ENCODE results near the gene C1QTNF8.

Gene C1QTNF8

DNA sequence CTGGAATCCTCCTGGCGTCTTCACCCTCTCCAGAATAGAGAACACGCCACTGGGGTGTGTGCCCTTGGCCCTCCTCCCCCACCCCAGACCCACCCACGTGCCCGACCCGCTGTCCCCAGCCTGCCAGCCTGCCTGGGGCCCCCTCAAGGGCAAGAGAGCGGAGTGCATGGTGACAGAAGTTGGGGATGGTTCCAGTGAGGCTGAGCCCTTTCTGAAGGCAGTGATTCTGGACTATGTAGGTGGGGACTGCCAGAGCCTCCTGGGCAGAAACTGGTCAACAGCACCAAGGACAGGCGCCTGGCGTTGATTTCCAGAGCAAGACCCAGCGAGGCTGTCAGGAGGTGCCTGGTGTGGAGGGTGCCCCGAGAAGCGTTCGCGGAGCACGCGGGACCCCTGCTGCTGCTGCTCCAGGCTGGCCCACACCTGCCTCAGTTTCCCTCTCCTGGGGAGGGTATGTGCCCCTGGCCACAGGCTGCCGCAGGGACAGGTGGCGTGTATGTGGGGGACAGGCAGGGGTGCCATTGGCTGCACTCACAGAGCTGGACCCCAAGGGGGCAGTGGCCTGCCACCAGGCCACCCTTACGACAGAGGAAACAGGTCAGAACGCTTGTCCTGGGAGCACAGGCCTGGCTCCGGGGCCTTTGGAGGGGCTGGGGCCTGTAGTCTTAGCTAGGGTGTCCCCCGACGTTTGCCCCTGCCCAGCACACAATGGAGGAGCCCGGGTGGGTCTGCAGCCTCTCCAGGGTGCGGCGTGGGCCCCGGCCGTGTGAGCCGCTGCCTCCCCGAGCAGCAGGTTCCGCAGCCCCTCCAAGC lies 22.3 kb downstream of the C1QTNF8 start:
- H3K36me3 ChIP-seq (replicated peaks; ENCODE audit: low read depth, low read length): no peaks in the 10 kb centered on the region
- H3K4me3 ChIP-seq (ENCODE audit: low read length): no peak overlapping the region
- no peaks in the 10 kb centered on the region for H3K27me3 ChIP-seq (ENCODE audit: low read depth, low read length)
- H3K27ac ChIP-seq (ENCODE audit: low read length): no peak overlapping the region
- no peaks in the 10 kb centered on the region for H3K79me2 ChIP-seq (ENCODE audit: low read length)
- H3K9ac ChIP-seq (ENCODE audit: low read length): no peak overlapping the region
- H3K9me3 ChIP-seq (ENCODE audit: insufficient read depth, low read length): no peaks in the 10 kb centered on the region
- no peak overlapping the region for H3K4me2 ChIP-seq (ENCODE audit: low read length)
- H2AFZ ChIP-seq (ENCODE audit: low read depth, low read length): no peak overlapping the region
- H4K20me1 ChIP-seq (ENCODE audit: insufficient read depth, low read length): no peaks in the 10 kb centered on the region
- TF ChIP-seq, protein P1, sequence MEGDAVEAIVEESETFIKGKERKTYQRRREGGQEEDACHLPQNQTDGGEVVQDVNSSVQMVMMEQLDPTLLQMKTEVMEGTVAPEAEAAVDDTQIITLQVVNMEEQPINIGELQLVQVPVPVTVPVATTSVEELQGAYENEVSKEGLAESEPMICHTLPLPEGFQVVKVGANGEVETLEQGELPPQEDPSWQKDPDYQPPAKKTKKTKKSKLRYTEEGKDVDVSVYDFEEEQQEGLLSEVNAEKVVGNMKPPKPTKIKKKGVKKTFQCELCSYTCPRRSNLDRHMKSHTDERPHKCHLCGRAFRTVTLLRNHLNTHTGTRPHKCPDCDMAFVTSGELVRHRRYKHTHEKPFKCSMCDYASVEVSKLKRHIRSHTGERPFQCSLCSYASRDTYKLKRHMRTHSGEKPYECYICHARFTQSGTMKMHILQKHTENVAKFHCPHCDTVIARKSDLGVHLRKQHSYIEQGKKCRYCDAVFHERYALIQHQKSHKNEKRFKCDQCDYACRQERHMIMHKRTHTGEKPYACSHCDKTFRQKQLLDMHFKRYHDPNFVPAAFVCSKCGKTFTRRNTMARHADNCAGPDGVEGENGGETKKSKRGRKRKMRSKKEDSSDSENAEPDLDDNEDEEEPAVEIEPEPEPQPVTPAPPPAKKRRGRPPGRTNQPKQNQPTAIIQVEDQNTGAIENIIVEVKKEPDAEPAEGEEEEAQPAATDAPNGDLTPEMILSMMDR (IDR thresholded peaks at IDR 0.05; ENCODE audit: low read depth, low read length): no peak
- no peak for TF ChIP-seq EZH2phosphoT487 (IDR thresholded peaks at IDR 0.05; ENCODE audit: low read depth)
- no peaks in the 10 kb centered on the region for H3K4me1 ChIP-seq (ENCODE audit: low read length)

DNA sequence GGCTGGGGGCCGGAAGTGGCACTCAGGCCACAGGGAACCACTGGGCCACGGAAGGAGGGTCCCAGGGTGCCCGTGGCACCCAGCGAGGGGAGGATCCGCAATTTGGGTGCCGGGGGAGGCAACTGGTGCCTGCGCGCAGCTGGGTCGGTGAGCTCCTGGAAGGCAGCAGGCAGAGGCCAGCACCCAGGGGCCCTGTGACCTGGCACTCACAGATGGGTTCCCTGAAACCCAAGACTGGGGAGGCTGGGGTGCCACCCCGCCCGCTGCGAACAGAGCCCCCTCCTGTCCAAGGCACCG lies 22.8 kb downstream of the C1QTNF8 start:
- H4K20me1 ChIP-seq (ENCODE audit: insufficient read depth, low read length): no peaks in the 10 kb centered on the region
- no peak for TF ChIP-seq EZH2phosphoT487 (IDR thresholded peaks at IDR 0.05; ENCODE audit: low read depth)
- TF ChIP-seq, protein P1 (IDR thresholded peaks at IDR 0.05; ENCODE audit: low read depth, low read length): no peak
- H3K4me2 ChIP-seq (ENCODE audit: low read length): no peak overlapping the region
- H3K4me1 ChIP-seq (ENCODE audit: low read length): no peaks in the 10 kb centered on the region
- no peak overlapping the region for H3K9ac ChIP-seq (ENCODE audit: low read length)
- no peak overlapping the region for H3K27ac ChIP-seq (ENCODE audit: low read length)
- no peak overlapping the region for H2AFZ ChIP-seq (ENCODE audit: low read depth, low read length)
- H3K4me3 ChIP-seq (ENCODE audit: low read length): no peak overlapping the region
- no peaks in the 10 kb centered on the region for H3K27me3 ChIP-seq (ENCODE audit: low read depth, low read length)
- H3K9me3 ChIP-seq (ENCODE audit: insufficient read depth, low read length): no peaks in the 10 kb centered on the region
- no peaks in the 10 kb centered on the region for H3K79me2 ChIP-seq (ENCODE audit: low read length)
- H3K36me3 ChIP-seq (replicated peaks; ENCODE audit: low read depth, low read length): no peaks in the 10 kb centered on the region

DNA sequence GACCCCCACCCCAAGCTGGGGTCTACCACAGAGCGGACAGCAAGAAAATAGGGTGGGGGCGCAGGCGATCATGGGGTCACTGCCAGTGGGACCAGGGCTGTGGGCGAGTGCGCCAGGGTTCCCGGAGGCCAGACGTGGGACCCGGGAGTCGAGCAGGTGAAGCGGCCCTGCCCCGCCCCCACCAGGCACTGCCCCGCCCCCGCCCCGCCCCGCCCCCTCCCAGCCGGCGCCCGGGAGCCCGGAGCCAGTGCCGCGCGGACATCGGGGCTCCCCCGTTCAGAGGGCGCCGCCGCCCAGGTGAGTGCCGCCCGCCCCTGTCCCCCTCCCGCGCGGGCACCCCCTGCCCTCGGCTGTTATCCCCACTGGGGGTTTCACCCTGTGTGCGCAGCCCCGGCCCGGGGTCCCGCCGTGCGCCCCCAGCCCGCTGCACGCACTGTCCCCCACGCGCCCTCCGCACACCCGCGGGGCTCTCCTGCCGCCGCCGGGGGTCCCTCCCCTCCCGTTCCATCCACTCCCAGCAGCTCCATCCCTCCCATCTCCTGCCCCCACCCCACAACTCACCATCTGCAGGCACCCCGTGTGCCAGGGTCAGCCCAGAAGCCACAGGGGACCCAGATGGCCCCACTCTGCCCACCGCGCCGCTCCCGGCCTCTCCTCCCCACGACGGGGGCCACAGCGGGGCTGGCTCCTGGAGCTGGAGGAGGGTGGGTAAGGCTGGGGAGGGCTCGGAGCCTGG lies 23.4 kb downstream of the C1QTNF8 start, which contains the start of gene SSTR5:
SSTR5 (plus strand) TSS at position 222 of the 736 bp plus-strand sequence. CDS start 6,122 bp downstream, outside the sequence.
- no peaks in the 10 kb centered on the region for H3K79me2 ChIP-seq (ENCODE audit: low read length)
- H3K27me3 ChIP-seq (ENCODE audit: low read depth, low read length): no peaks in the 10 kb centered on the region
- H3K27ac ChIP-seq (ENCODE audit: low read length): no peak within 1 kb of the TSS
- H3K9ac ChIP-seq (ENCODE audit: low read length): no peak within 1 kb of the TSS
- H2AFZ ChIP-seq (ENCODE audit: low read depth, low read length): no peak within 1 kb of the TSS
- TF ChIP-seq EZH2phosphoT487 (IDR thresholded peaks at IDR 0.05; ENCODE audit: low read depth): no peak
- TF ChIP-seq, protein P1 (IDR thresholded peaks at IDR 0.05; ENCODE audit: low read depth, low read length): no peak
- H3K4me1 ChIP-seq (ENCODE audit: low read length): no peaks in the 10 kb centered on the region
- no peaks in the 10 kb centered on the region for H3K36me3 ChIP-seq (replicated peaks; ENCODE audit: low read depth, low read length)
- H3K4me3 ChIP-seq (ENCODE audit: low read length): no peak within 1 kb of the TSS
- H3K4me2 ChIP-seq (ENCODE audit: low read length): no peak within 1 kb of the TSS
- H3K9me3 ChIP-seq (ENCODE audit: insufficient read depth, low read length): no peaks in the 10 kb centered on the region
- no peaks in the 10 kb centered on the region for H4K20me1 ChIP-seq (ENCODE audit: insufficient read depth, low read length)

DNA sequence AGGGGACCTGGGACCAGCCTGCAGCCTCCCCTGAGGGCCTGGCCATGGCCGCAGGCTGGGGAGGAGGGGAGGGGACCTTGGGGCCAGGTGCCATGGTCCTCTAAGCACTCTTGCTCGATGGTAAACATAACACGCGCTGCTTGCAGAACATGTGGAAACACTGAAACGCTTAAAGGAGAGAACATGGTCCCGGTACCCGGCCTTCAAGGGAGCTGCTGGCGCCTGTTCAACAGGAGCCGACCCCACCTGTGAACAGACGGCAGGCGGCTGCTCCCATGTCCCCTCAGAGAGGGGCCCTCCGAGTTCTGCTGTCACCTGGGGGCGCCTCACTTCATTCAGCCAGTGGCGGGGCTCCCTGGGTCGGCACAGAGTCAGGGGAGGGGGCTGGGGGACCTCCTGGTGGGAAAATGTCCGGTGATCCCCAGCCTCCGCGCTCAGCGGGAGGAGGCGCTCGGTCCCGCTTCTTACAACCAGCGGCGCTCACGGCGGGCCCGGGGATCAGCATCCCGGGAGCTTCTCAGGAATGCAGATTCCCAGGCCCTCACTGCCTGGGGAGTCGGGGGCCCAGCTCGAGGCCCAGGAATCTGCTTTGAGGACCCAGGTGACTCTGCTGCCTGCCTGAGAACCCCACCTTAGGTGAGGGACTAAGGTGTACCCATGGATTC lies 24.4 kb downstream of the C1QTNF8 start:
- Histone ChIP-seq H3K9ac (ENCODE audit: low read length) (no peak overlapping the region), H3K9me3 (ENCODE audit: insufficient read depth, low read length) (no peaks in the 10 kb centered on the region), H3K4me2 (ENCODE audit: low read length) (no peak overlapping the region), H4K20me1 (ENCODE audit: insufficient read depth, low read length) (no peaks in the 10 kb centered on the region), H3K79me2 (ENCODE audit: low read length) (no peaks in the 10 kb centered on the region), H3K27ac (ENCODE audit: low read length) (no peak overlapping the region), H3K4me3 (ENCODE audit: low read length) (no peak overlapping the region), H2AFZ (ENCODE audit: low read depth, low read length) (no peak overlapping the region), H3K4me1 (ENCODE audit: low read length) (no peaks in the 10 kb centered on the region), H3K36me3 (replicated peaks; ENCODE audit: low read depth, low read length) (no peaks in the 10 kb centered on the region), H3K27me3 (ENCODE audit: low read depth, low read length) (no peaks in the 10 kb centered on the region)
- no peak for TF ChIP-seq EZH2phosphoT487 (IDR thresholded peaks at IDR 0.05; ENCODE audit: low read depth)
- TF ChIP-seq, protein P1 (IDR thresholded peaks at IDR 0.05; ENCODE audit: low read depth, low read length): no peak

All from OCI-LY3 (cell line).